Fibroblast of villous mesenchyme (primary cell): ENCODE results near the gene GALK1. TPM values are rescaled to one million over a fixed set of nuclear protein-coding genes. Genes with fewer than 3 reads are reported as not detected.

Experiments used
- DNase-seq: peaks from one replicate; pipeline ENCODE4 v3.0.0-alpha.2; 2010; ENCODE audit warnings: low read depth
- H3K4me3 ChIP-seq: 2 replicates; pipeline ENCODE4 v1.5.1; 2011; ENCODE audit warnings: low read depth, mild to moderate bottlenecking, low read length
- CTCF ChIP-seq: IDR thresholded peaks from 2 replicates; pipeline ENCODE4 v1.5.1; 2012; ENCODE audit warnings: low read depth, mild to moderate bottlenecking, low read length; ENCODE audit not compliant: insufficient read depth
- total RNA-seq: library from RNA; depleted of rRNA; stranded (reverse); fragments of >200 nt; gene quantifications from 2 replicates; pipeline ENCODE4 v1.2.3, GENCODE V29; 2012

GALK1 gene
- total RNA-seq, 1 donor: 36.7 TPM

- H3K4me3 ChIP-seq: no peak overlapping the region
- no peak for DNase-seq
- TF ChIP-seq CTCF: no peak
Observed at GRCh38 chr17:75755990-75756389, 9.0 kb downstream of the GALK1 start.

- DNase-seq: no peak
- TF ChIP-seq CTCF: no peak
- no peak overlapping the region for H3K4me3 ChIP-seq
Observed at GRCh38 chr17:75755205-75755901, 9.6 kb downstream of the GALK1 start.

GRCh38 chr17:75754378-75755204 is 10.4 kb downstream of the GALK1 start:
- no peak for TF ChIP-seq CTCF
- H3K4me3 ChIP-seq: no peak overlapping the region
- no peak for DNase-seq

GRCh38 chr17:75753514-75754377 is 11.2 kb downstream of the GALK1 start:
- peak; percentile 47 for TF ChIP-seq CTCF
- peak; percentile 63 for DNase-seq
- H3K4me3 ChIP-seq: peak overlapping the region; percentile 61

GRCh38 chr17:75752802-75753513 is 12.0 kb downstream of the GALK1 start:
- H3K4me3 ChIP-seq: peak overlapping the region; percentile 61
- no peak for TF ChIP-seq CTCF
- no peak for DNase-seq

- no peak for TF ChIP-seq CTCF
- no peak for DNase-seq
- no peak overlapping the region for H3K4me3 ChIP-seq
Observed at GRCh38 chr17:75752405-75752709, 12.6 kb downstream of the GALK1 start.
